Breast epithelium (tissue), 4 donors: ENCODE data around the gene PDLIM7. TPM values are rescaled to one million over a fixed set of nuclear protein-coding genes. Genes with fewer than 3 reads are reported as not detected.

Experiments
- DNase-seq, 2 donors: peaks; one replicate each; pipeline ENCODE4 v3.0.0-alpha.2; 2019; ENCODE audit warnings: low spot score in 2 of 2
- H3K27ac ChIP-seq, 2 donors: fragments of 200-600 bp; sonication (generic) in 1 of 2; one replicate each; pipeline ENCODE4 v1.5.1; 2016 to 2019; ENCODE audit warnings: mild to moderate bottlenecking in 1 of 2
- H3K27me3 ChIP-seq, 2 donors: fragments of 200-600 bp; sonication (generic) in 1 of 2; one replicate each; pipeline versions ENCODE4 v1.5.1 to v1.6.0; 2017 to 2019; ENCODE audit warnings: control low read depth in 1 of 2, mild to moderate bottlenecking in 1 of 2
- H3K36me3 ChIP-seq: fragments of 200-600 bp; one replicate; pipeline ENCODE4 v1.5.1; 2019
- H3K4me1 ChIP-seq, 2 donors: fragments of 200-600 bp; sonication (generic); one replicate each; pipeline ENCODE4 v1.5.1; 2016 to 2019; ENCODE audit warnings: control low read depth in 1 of 2
- H3K4me3 ChIP-seq, 3 donors: fragments of 200-600 bp; sonication (generic); 1 replicate in 2 of 3; 2 replicates in 1 of 3; pipeline ENCODE4 v1.5.1; 2016 to 2019; ENCODE audit warnings: mild to moderate bottlenecking in 3 of 3, moderate library complexity in 2 of 3
- H3K9me3 ChIP-seq, 2 donors: fragments of 200-600 bp; sonication (generic) in 1 of 2; one replicate each; pipeline ENCODE4 v1.5.1; 2016 to 2019; ENCODE audit warnings: control low read depth in 1 of 2
- POLR2A ChIP-seq: fragments of 450-650 bp; IDR thresholded peaks from one replicate; pipeline ENCODE4 v1.6.1; 2016; ENCODE audit warnings: antibody characterized with exemption, mild to moderate bottlenecking, moderate library complexity
- POLR2AphosphoS5 ChIP-seq, 3 donors: sonication (generic); formaldehyde crosslinking; IDR thresholded peaks; one replicate each; pipeline ENCODE4 v1.6.1; 2017; ENCODE audit warnings: antibody characterized with exemption in 3 of 3
- intact Hi-C: fragments of 100-400 bp; cut with DNase I; formaldehyde crosslinking; loops from one replicate; pipeline ENCODE4 v1.15.1; 2023; ENCODE audit warnings: low total_unique reads
- total RNA-seq, 3 donors: library from RNA; depleted of rRNA; stranded (reverse); fragments of >200 nt; gene quantifications; one replicate each; pipeline ENCODE4 v1.1.0, GENCODE V29; 2016
- TF ChIP-seq, protein P1 (sequence below), 3 donors: fragments of 450-650 bp; IDR thresholded peaks; one replicate each; pipeline ENCODE4 v1.5.1; 2016 to 2017; ENCODE audit warnings: antibody characterized with exemption in 3 of 3, mild to moderate bottlenecking in 3 of 3, moderate library complexity in 3 of 3

PDLIM7 gene
- total RNA-seq, 3 donors from 2014 or later = 17.1 to 61.9 (median 42.6) TPM

DNA sequence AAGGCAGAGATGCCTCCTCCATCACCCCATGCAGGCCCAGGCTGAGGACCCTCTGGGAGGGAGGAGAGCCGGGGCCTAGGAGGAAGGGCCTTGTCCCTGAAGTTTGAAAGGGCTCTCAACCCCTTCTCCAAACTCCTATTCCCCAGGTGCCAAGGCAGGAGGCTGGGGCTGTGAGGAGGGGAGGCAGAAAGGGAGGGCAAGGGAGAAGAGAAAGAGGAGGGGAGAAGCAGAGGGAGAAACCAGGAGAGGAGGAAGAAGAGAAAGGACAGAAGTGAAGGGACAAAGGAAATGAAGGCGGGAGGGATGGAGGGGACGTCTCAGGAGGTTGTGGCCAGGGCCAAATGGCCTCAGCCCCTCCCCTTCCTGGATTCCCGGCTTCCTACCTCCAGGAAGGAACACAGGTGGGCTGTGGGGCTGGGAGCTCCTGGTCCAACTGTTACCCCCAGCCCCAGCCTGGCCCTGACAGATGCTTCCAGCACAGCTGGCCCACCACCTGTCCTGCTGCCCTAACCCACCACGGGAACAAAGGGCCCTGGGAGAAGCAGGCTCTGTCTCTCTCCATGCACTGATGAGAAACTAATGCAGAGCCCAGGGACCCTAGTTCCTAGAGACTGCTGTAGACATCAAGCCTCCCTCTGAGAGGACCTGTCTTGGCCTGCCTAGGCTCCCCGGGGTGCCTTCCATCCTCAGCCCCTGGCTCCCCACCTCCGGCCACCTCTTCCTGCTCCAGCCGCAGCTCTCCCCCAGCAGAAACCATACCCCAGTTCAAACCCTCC lies 27.5 kb downstream of the PDLIM7 start:
- Histone ChIP-seq H3K27me3 (no peaks in the 10 kb centered on the region), H3K27ac (peak overlapping the region; percentile 36 to 49), H3K36me3 (no peaks in the 10 kb centered on the region), H3K4me3 (peak overlapping the region in 1 of 3 donors; percentile 16), H3K9me3 (no peaks in the 10 kb centered on the region), H3K4me1 (peaks cover 8 to 14% of the 10 kb centered on the region in 2 donors)
- intact Hi-C loops = no loop called here
- TF ChIP-seq POLR2AphosphoS5 (IDR thresholded peaks at IDR 0.05) (no peak), POLR2A (no peak)
- TF ChIP-seq, protein P1, sequence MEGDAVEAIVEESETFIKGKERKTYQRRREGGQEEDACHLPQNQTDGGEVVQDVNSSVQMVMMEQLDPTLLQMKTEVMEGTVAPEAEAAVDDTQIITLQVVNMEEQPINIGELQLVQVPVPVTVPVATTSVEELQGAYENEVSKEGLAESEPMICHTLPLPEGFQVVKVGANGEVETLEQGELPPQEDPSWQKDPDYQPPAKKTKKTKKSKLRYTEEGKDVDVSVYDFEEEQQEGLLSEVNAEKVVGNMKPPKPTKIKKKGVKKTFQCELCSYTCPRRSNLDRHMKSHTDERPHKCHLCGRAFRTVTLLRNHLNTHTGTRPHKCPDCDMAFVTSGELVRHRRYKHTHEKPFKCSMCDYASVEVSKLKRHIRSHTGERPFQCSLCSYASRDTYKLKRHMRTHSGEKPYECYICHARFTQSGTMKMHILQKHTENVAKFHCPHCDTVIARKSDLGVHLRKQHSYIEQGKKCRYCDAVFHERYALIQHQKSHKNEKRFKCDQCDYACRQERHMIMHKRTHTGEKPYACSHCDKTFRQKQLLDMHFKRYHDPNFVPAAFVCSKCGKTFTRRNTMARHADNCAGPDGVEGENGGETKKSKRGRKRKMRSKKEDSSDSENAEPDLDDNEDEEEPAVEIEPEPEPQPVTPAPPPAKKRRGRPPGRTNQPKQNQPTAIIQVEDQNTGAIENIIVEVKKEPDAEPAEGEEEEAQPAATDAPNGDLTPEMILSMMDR (IDR thresholded peaks at IDR 0.05) = no peak
- DNase-seq = no peak

GRCh38 chr5:177468685-177469628 lies 28.4 kb downstream of the PDLIM7 start:
- Histone ChIP-seq H3K27me3 (no peaks in the 10 kb centered on the region), H3K4me1 (peaks cover 8 to 14% of the 10 kb centered on the region in 2 donors), H3K36me3 (no peaks in the 10 kb centered on the region), H3K9me3 (no peaks in the 10 kb centered on the region), H3K27ac (peak overlapping the region in 1 of 2 donors; percentile 49), H3K4me3 (no peak overlapping the region)
- TF ChIP-seq, protein P1 (IDR thresholded peaks at IDR 0.05) = no peak
- TF ChIP-seq POLR2AphosphoS5 (IDR thresholded peaks at IDR 0.05) (no peak), POLR2A (no peak)
- intact Hi-C loops = no loop called here
- no peak for DNase-seq

- H3K36me3 ChIP-seq = no peaks in the 10 kb centered on the region
- H3K27ac ChIP-seq = no peak overlapping the region
- no peak overlapping the region for H3K4me3 ChIP-seq
- DNase-seq = no peak
- H3K4me1 ChIP-seq = peaks cover 8 to 14% of the 10 kb centered on the region in 2 donors
- TF ChIP-seq, protein P1 (IDR thresholded peaks at IDR 0.05) = no peak
- no peak for TF ChIP-seq POLR2A
- TF ChIP-seq POLR2AphosphoS5 (IDR thresholded peaks at IDR 0.05) = no peak
- intact Hi-C loops = no loop called here
- no peaks in the 10 kb centered on the region for H3K27me3 ChIP-seq
- no peaks in the 10 kb centered on the region for H3K9me3 ChIP-seq
Observed at GRCh38 chr5:177468329-177468684, 29.1 kb downstream of the PDLIM7 start.

DNA sequence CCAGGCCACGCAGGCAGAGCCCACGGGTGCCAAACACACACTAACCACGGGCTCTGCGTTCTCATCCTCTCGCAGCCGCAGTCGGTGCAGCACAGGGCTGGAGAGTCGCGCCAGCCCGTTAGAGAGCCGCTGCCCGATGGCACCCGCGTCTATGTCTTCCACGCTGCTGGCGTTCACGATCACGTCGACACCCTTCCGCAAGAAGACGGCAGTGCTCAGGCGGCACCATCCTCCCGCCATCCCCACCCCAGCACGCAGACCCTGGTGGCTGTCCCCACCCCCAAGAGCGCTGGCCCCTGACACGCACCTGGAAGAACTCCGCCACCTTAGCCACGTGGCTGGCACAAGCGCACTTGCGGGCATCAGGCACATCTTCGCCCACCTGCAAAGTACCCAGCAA lies 30.0 kb downstream of the PDLIM7 start:
- no peaks in the 10 kb centered on the region for H3K36me3 ChIP-seq
- peaks cover 8 to 13% of the 10 kb centered on the region in 2 donors for H3K4me1 ChIP-seq
- H3K27me3 ChIP-seq = no peaks in the 10 kb centered on the region
- intact Hi-C loops = no loop called here
- DNase-seq = no peak
- TF ChIP-seq, protein P1 (IDR thresholded peaks at IDR 0.05) = no peak
- H3K27ac ChIP-seq = no peak overlapping the region
- H3K4me3 ChIP-seq = no peak overlapping the region
- H3K9me3 ChIP-seq = no peaks in the 10 kb centered on the region

- Histone ChIP-seq H3K36me3 (no peaks in the 10 kb centered on the region), H3K27ac (no peak overlapping the region), H3K9me3 (no peaks in the 10 kb centered on the region), H3K4me3 (no peak overlapping the region), H3K27me3 (no peaks in the 10 kb centered on the region), H3K4me1 (peaks cover 2 to 7% of the 10 kb centered on the region in 2 donors)
- TF ChIP-seq, protein P1 (IDR thresholded peaks at IDR 0.05) = no peak
- TF ChIP-seq POLR2AphosphoS5 (IDR thresholded peaks at IDR 0.05) (no peak), POLR2A (no peak)
- DNase-seq = no peak
- intact Hi-C loops = no loop called here
Observed at GRCh38 chr5:177466861-177467260, 30.5 kb downstream of the PDLIM7 start.
